Nephron (organoid): ENCODE measurements around the gene CCDC120.
A peak's percentile ranks its signal among the peaks of the same experiment; 100 is the strongest.

Experiments
- H3K27ac Mint-ChIP-seq, 3 experiments: 2 replicates each; pipeline ENCODE4 v1.8.0; 2020; ENCODE audit warnings: mixed read lengths in 3 of 3, mild to moderate bottlenecking in 2 of 3, moderate library complexity in 1 of 3
- H3K27me3 Mint-ChIP-seq: 2 replicates; pipeline ENCODE4 v1.8.0; 2021; ENCODE audit warnings: low read depth, mild to moderate bottlenecking, moderate library complexity, mixed read lengths
- H3K36me3 Mint-ChIP-seq: 2 replicates; pipeline ENCODE4 v1.8.0; 2020; ENCODE audit warnings: low read depth, mixed read lengths
- H3K4me1 Mint-ChIP-seq: 2 replicates; pipeline ENCODE4 v1.8.0; 2020; ENCODE audit warnings: mixed read lengths
- H3K4me3 Mint-ChIP-seq, 3 experiments: 2 replicates each; pipeline ENCODE4 v1.8.0; 2020; ENCODE audit warnings: mild to moderate bottlenecking in 3 of 3, mixed read lengths in 3 of 3, moderate library complexity in 2 of 3
- H3K9me3 Mint-ChIP-seq: 2 replicates; pipeline ENCODE4 v1.8.0; 2020; ENCODE audit warnings: mixed read lengths
- CTCF ChIP-seq, 3 experiments: fragments of 200-600 bp; sonication (generic); IDR thresholded peaks; one replicate each; pipeline ENCODE4 v1.5.0; 2021; ENCODE audit warnings: antibody characterized with exemption in 3 of 3; ENCODE audit not compliant: unreplicated experiment in 3 of 3

The CCDC120 gene

GRCh38 chrX:49064735-49065134 lies 5.9 kb downstream of the CCDC120 start:
- no peak for TF ChIP-seq CTCF (IDR thresholded peaks at IDR 0.05; ENCODE audit: unreplicated experiment in 3 of 3)
- Mint-ChIP-seq H3K4me1 (no peaks in the 10 kb centered on the region), H3K27me3 (no peaks in the 10 kb centered on the region), H3K27ac (no peak overlapping the region), H3K4me3 (no peak overlapping the region), H3K36me3 (peaks cover 4% of the 10 kb centered on the region), H3K9me3 (peaks cover 7% of the 10 kb centered on the region)

DNA sequence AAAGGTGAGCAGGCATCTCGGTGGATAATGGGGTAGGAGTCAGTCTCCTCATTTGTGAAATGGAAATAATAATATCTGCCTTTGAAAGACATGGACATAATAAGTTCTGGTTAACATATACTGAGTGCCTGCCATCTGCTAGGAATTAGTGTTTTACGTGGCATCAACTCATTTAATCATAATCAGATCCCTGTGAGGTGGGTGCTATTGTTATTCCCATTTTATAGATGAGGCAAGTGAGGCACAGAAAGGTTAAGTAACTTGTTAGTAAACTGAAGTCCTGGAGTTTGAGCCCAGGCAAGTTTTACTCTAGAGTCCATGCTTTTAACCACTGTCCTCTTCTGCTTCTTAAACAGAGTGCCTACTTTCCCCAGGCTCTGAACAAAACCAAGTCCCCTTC lies 7.5 kb downstream of the CCDC120 start:
- Mint-ChIP-seq H3K36me3 (peaks cover 4% of the 10 kb centered on the region), H3K4me1 (no peaks in the 10 kb centered on the region), H3K27ac (no peak overlapping the region), H3K27me3 (no peaks in the 10 kb centered on the region), H3K4me3 (no peak overlapping the region), H3K9me3 (peaks cover 8% of the 10 kb centered on the region)
- no peak for TF ChIP-seq CTCF (IDR thresholded peaks at IDR 0.05; ENCODE audit: unreplicated experiment in 3 of 3)

DNA sequence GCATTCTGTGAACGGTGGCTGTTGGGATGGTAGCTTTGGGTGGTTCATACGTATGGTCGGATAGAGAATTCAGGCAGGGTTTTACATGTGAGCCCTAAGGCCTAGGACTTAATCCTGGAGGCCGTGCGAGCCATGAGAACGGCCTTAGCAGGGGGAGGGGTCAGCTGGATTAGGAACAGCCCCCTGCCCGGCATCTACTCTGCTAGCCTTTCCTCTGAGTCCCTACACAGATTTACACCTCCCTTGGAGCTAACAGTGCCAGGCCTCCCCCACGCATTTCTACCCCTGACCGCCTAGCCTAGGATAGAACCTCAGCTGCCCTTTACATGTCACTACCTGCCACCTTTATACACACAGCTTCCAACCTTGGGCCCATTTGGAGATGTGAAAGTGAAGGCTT lies 7.9 kb downstream of the CCDC120 start:
- no peaks in the 10 kb centered on the region for H3K27me3 Mint-ChIP-seq
- H3K9me3 Mint-ChIP-seq, result peaks cover 11% of the 10 kb centered on the region
- H3K4me3 Mint-ChIP-seq, result no peak overlapping the region
- H3K4me1 Mint-ChIP-seq, result no peaks in the 10 kb centered on the region
- TF ChIP-seq CTCF (IDR thresholded peaks at IDR 0.05; ENCODE audit: unreplicated experiment in 3 of 3), result no peak
- H3K27ac Mint-ChIP-seq, result no peak overlapping the region
- H3K36me3 Mint-ChIP-seq, result peaks cover 5% of the 10 kb centered on the region

GRCh38 chrX:49067285-49068120 lies 8.7 kb downstream of the CCDC120 start:
- Mint-ChIP-seq H3K9me3 (peaks cover 14% of the 10 kb centered on the region), H3K36me3 (peaks cover 5% of the 10 kb centered on the region), H3K27ac (no peak overlapping the region), H3K4me1 (no peaks in the 10 kb centered on the region), H3K4me3 (no peak overlapping the region), H3K27me3 (no peaks in the 10 kb centered on the region)
- TF ChIP-seq CTCF (IDR thresholded peaks at IDR 0.05; ENCODE audit: unreplicated experiment in 3 of 3), result no peak

- H3K27ac Mint-ChIP-seq, result no peak overlapping the region
- peaks cover 5% of the 10 kb centered on the region for H3K36me3 Mint-ChIP-seq
- TF ChIP-seq CTCF (IDR thresholded peaks at IDR 0.05; ENCODE audit: unreplicated experiment in 3 of 3), result no peak
- no peak overlapping the region for H3K4me3 Mint-ChIP-seq
- no peaks in the 10 kb centered on the region for H3K27me3 Mint-ChIP-seq
- H3K4me1 Mint-ChIP-seq, result no peaks in the 10 kb centered on the region
- peaks cover 14% of the 10 kb centered on the region for H3K9me3 Mint-ChIP-seq
Observed at GRCh38 chrX:49069038-49069437, 10.2 kb downstream of the CCDC120 start.

- TF ChIP-seq CTCF (IDR thresholded peaks at IDR 0.05; ENCODE audit: unreplicated experiment in 3 of 3), result no peak
- Mint-ChIP-seq H3K27ac (no peak overlapping the region), H3K9me3 (peaks cover 14% of the 10 kb centered on the region), H3K27me3 (no peaks in the 10 kb centered on the region), H3K4me3 (peak overlapping the region; percentile 41 to 45 (median 44)), H3K36me3 (peaks cover 5% of the 10 kb centered on the region), H3K4me1 (no peaks in the 10 kb centered on the region)
Observed at GRCh38 chrX:49070988-49071387, 12.2 kb downstream of the CCDC120 start.
